Amniotic epithelial cell (primary cell): Measurements from ENCODE around the gene BSPRY.

ENCODE experiments used
- DNase-seq: peaks from one replicate; pipeline ENCODE4 v3.0.0-alpha.2; 2010; ENCODE audit warnings: low read depth

Gene BSPRY

DNA sequence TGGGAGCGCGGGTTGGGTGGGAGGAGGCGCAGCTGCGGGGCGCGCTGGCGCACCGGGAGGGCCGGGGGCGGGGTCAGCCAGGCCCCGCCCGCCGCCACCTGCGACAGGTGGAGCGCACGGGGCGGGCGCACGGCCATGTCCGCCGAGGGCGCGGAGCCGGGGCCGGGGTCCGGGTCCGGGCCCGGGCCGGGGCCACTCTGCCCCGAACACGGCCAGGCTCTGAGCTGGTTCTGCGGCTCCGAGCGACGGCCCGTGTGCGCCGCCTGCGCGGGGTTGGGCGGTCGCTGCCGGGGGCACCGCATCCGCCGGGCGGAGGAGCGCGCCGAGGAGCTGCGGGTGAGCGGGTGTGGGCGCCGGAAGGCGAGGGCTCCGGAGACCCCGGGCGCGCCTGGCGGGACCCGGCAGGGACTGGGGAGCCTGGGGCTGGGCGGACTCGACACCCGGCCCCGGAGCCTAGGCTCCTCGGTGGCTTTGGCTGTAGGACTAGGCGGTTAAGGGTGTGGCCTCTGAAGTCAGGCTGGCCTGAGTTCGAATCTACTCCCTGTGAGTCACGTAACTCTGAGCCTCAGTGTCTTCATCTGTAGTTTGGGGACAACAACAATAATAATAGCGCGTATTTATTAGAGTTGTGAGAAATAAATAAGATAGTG is at the start of gene BSPRY:
BSPRY (plus strand) TSS at position 97 of the 650 bp plus-strand sequence; CDS start at position 136, 39 bp downstream.
- no peak for DNase-seq

DNA sequence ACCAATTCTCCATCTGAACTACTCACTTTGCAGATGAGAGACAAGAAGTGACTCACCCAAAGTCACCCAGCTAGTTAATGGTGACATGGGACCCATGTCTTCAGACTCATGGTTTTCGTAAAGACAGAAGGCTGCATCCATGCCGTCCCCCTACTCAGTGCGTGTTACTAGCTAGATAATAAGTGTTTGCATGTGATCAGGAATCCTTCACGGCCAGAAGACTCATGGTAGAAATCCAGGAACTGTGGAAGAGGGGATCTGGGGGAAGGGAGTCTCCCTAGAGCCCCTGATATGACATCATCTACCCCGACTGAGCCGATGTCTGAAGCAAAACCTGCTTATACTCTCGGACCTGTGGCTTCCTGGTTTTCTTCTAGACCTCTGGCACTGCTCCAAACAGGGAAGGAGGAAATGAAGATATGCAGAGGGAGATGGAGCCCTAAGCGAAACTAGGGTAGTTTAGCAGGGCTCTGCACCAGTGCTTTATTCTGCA is 49.5 kb upstream of the BSPRY start:
- DNase-seq, result peak; percentile 46

DNA sequence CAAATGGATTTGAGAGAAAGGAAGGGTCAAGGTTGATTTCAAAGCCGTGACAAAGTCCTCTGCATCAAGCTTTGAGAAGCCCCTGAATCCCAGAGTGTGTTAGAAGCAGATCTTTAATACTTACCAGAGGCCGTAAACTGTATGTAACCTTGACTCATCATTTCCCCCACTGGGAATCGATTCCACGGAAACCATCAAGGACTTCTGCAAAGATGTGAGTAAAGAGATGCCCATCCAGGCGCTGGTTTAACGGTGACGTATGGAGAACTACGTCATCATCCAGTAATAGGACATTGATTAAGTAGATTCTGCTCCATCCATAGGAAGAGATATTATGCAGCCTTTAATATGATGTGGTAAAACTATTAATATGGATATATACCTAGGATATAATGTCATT is 47.8 kb upstream of the BSPRY start:
- DNase-seq, result no peak

- DNase-seq, result no peak
These were observed 46.4 kb upstream of the BSPRY start, which contains the start of gene RNF183 for GRCh38 chr9:113302792-113303418. Gene RNF183, minus strand, starts transcription at chr9:113303376. Its CDS starts 5,192 bp downstream, at chr9:113298184.

GRCh38 chr9:113306566-113306965 is 42.8 kb upstream of the BSPRY start:
- DNase-seq, result no peak

- DNase-seq, result no peak
These were observed 41.9 kb upstream of the BSPRY start for GRCh38 chr9:113307396-113307975.

DNA sequence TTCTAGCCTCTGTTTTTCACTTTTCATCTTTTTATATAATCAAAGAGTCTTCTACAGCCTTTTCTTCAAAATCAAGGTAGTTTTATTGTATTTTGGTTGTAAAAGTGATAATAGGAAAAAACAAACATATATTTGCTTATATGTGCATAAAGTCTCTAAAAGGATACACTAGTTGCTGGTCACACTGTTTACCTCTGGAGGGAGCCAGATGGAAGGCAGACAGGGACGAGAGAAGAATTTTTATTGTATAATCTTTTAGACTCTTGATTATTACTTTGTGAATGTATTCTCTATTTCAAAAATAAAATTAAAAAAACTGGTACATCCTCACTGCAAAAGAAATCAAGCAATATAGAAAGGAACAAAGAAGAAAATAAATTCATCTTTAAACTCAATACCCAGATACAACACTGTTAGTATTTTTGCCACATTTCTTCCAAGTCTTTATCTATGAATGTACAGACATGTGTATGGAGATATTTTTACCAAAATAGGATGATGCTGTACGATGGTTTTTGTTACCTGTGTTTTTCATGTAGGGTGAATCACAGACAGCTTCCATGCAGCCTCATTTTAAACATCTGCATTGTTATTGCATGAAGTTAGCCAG is 40.0 kb upstream of the BSPRY start:
- peak; percentile 42 for DNase-seq

DNA sequence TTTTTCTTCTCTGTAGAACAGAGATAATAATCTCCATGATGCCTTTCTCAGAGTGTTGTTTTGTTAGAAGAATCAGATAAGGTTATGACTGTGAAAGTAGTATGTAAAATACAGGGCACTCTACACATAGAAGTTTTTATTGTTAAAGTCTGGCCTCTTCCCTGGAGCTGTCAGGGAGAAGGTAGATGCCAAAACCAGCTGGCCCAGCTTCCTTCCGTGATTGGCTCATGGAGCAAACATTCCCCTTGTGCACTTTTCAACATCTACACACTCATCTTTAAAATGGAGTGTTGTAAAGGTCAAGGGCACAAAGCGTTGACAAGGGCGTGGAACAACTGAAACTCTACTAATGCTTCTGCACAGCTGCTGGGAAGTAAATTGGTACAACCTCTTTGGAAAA is 38.8 kb upstream of the BSPRY start:
- DNase-seq, result no peak

- DNase-seq, result no peak
These were observed 37.4 kb upstream of the BSPRY start for GRCh38 chr9:113311961-113312360.

DNA sequence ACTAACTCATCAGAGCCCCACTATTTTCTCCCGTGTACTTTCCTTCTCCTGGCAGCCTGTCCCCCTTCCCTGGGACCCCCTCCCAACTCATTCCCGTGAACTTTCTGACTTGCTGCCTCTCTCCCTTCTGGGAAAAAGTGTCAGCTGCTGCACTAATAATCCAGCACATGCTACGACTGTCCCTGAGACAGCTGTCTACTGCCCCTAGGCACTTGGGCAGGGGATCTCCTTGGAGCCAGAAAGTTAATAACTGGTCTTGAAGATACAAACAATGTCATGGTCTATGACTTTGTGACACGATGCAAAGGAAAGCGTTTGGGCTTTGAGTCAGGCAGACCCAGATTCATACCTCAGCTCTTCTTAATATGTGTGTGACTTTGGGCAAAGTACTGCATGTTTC is 36.1 kb upstream of the BSPRY start:
- DNase-seq, result no peak

DNA sequence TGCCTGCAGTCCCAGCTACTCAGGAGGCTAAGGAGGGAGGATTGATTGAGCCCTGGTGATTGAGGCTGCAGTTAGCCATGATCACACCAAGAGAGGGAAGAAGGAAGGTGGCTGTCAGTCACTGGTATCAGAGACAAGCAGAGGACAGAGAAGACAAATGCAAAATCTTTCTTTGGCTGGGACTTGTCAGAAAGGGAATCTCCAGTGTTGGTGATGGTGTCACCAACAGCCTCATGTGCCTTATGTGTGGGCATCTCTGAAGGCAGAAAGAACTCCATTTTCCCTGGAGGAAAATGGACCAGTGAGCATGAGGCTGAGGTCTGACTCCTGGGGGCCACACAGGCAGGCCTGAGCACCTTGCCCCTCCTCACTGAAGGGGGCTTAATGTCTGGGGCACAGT is 34.1 kb upstream of the BSPRY start:
- no peak for DNase-seq

DNA sequence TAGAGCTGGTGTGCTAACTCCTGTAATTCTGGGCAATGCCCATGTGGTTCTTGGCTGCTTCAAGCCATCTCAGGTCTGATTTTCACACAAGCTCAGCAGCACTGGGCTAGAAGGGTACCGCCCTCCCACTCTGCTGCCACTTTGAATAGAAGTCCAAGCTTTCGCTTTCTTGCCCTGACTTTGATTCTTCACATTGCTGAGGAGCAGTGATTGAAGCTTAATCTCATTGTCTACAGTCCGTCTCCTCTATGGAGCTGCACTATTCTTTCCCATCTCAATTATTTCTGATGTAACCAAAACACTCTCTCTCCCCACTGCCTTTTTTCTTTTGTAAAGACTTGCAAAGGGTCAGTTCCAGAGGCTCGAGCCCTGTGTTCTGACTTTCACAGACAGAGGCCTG is 33.3 kb upstream of the BSPRY start:
- DNase-seq, result no peak

DNA sequence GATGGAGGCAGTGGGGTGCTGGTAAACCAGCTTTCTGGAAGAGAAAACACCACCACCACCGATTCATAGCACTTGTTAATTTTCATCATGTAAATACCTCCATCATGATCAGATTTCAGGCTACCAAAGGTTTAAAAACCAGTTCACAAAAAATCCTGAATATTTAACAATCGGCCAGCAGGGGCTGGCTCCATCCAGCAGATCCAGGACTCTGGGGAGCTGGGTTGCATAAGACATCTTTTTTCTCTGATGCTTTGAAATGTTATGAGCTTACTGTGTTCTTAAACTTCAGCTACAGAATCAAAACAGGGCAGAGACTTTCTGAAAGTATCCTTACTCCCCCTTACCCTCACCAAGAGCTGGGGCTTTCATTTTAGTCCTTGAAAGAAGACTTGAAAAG is 31.6 kb upstream of the BSPRY start:
- DNase-seq, result peak; percentile 4

GRCh38 chr9:113319054-113319453 is 30.3 kb upstream of the BSPRY start:
- no peak for DNase-seq

DNA sequence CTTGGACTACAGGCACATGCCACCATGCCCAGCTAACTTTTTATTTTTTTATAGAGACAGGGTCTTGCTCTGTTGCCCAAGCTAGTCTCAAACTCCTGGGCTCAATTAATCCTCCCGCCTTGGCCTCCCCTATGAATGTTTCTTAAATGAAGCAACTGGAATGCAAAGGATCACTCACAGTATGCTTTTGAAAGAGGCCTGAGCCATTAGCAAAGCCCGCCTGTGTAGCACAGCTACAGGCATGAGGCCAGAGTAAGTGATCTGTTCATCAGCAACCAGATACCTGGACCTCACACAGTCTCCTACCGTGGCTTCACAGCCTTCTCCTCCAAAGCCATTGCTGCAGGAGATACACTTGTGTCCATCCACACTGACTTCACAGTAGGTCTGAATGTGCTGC is 29.3 kb upstream of the BSPRY start:
- no peak for DNase-seq

GRCh38 chr9:113322671-113323070 is 26.7 kb upstream of the BSPRY start:
- DNase-seq, result no peak

DNA sequence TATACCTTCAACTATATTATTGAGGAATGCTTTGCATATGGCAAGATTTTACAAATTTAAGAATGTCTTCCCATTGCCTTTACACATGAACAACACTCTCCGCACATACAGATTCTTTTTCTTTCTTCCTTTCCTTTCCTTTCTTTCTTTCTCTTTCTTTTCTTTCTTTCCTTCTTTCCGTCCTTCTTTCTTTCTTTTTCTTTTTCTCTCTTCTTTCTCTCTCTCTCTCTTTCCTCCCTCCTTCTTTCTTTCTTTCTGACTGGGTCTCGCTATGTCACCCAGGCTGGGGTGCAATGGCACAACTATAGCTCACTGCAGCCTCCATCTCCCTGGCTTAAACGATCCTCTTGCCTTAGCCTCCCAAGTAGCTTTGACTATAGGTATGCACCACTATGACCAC is 23.1 kb upstream of the BSPRY start:
- no peak for DNase-seq

DNA sequence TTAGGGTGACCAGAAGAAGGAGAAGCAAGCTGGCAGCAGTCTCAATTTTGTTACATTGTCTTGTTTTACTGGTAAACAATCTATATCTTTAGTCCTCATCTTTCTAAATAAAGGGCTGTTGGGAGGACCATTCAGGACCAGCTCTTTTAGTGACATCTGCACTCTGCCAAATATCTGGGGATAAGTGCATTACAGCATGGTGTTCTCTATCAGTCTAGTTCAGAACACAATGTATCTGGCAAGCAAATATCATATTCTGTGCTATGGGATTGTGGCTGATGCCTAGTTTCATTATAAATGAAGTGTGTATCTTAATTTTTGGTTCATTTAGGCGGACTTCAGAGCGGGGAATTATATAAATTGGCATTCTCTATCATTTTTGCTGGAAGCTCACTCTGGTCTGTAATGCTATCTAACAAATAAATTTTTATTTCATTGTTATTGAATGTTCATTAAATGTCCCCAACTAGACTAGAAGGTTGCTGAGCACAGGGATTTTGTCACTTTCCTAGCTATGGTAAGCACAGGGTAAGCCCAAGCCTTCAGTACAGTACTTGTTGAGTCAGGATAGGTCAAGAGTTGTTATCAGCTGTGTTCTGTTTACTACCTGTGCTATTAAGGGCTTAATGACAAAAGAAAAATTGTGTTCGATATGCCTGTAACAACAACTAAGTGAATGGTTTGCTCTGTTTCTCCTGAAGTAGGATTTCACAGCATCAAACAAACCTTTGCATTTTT is 21.1 kb upstream of the BSPRY start:
- no peak for DNase-seq

DNA sequence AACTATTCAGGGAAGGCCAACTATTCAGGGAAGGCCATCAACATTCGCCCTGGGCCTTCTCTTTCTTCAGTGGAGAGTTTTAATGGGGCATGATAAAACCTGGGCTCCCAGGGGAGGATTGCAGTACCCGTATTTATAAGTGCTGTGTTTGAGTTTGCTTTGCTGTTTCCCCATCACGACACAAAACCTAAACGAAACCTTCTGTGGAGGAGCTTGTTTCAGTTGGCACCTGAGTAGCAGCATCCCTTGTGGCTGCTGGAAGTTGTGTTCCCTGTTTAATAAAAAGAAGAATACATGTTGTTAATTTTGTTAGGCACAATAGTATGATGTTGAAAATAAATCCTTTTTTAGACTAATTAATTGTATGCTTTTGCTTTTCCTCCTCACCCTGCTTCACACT is 17.6 kb upstream of the BSPRY start:
- no peak for DNase-seq

GRCh38 chr9:113337714-113338113 is 11.6 kb upstream of the BSPRY start:
- no peak for DNase-seq

- DNase-seq, result peak; percentile 84
These were observed 9.2 kb upstream of the BSPRY start, which contains the start of gene WDR31 for GRCh38 chr9:113340011-113340699. Gene WDR31, minus strand, starts transcription at chr9:113340275. Its CDS starts 8,253 bp downstream, at chr9:113332022.
